Fibroblast of mammary gland (primary cell): ENCODE data around the gene RGS6.

Experiments used
- DNase-seq: peaks from one replicate; pipeline ENCODE4 v3.0.0-alpha.2; 2010; ENCODE audit warnings: low read depth
- H3K4me3 ChIP-seq: 2 replicates; pipeline ENCODE4 v1.5.1; 2011; ENCODE audit warnings: low read depth, mild to moderate bottlenecking, low read length, moderate library complexity; ENCODE audit not compliant: control insufficient read depth
- CTCF ChIP-seq: conservative IDR thresholded peaks from 2 replicates; pipeline ENCODE4 v1.5.1; 2011; ENCODE audit warnings: low read depth, low read length, inconsistent platforms; ENCODE audit not compliant: control insufficient read depth, insufficient read depth

Gene RGS6

GRCh38 chr14:72261068-72261467 is 328.8 kb downstream of the RGS6 start:
- no peak for TF ChIP-seq CTCF
- H3K4me3 ChIP-seq: no peak overlapping the region
- DNase-seq: no peak

- TF ChIP-seq CTCF: no peak
- DNase-seq: no peak
- no peak overlapping the region for H3K4me3 ChIP-seq
These were observed 330.5 kb downstream of the RGS6 start for GRCh38 chr14:72262771-72263170.

DNA sequence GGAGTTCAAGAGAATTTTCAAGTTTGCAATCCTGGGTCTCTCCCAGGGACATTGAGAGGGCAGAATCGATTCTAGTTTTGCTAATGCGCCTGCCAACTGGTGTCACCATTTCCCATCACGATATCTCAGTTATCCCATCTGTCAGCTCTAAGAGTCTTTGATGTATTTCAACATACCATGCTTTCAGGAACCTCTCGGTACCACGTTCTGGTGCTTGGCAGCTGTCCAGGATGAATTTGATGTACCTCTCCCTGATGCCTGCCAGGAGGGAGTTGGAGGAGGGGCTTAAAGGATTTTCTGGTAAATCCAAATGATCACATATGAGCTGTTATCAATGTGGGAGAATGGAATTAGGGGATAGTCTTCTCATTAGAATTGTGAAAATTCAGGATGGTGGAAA is 332.5 kb downstream of the RGS6 start:
- no peak overlapping the region for H3K4me3 ChIP-seq
- DNase-seq: no peak
- no peak for TF ChIP-seq CTCF

DNA sequence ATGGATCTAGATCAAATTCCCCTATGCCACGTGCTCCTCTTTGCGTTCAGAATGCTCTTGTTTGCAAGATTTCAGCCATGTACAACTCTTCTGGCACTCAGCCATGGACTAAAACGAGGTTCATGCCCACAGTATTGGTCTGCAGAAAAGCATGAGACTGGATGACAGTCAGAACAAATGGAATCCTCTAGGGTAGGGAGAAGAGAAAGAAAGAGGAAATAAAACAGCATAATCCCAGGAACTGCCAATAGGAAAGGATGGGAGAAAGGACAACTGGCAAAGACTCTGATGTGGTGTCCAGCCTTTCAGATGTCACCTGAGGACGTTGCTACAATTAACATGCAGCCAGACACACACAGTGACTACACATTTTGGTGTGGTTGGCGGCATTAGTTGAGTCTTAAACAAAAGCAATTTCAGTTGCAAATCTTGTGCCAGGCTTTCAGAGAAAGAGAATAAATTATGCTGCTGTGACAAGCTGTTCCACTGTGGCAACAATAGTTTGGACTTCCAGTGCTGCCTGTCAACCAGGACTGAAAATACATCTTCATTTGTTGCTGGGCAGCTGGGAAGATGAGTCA is 338.0 kb downstream of the RGS6 start:
- TF ChIP-seq CTCF: no peak
- no peak overlapping the region for H3K4me3 ChIP-seq
- DNase-seq: no peak

DNA sequence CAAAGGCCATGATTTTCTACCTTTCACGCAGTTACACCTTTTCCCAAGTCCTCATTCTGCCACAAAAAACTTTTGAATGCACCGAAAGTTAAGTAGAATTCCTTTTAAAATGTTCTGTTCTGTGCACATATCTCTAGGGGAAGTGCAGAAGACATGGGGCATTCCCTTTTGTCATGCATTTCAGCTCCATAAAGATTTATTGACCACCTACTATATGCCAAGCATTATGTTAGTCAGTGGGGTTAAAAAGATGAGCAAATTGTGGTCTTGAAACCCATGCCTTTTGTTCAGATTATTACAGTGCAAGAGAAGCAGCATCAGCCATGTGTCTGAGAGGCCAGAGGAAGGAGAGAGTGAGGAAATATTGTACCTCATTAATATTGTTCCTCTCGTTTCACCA is 338.5 kb downstream of the RGS6 start:
- no peak for TF ChIP-seq CTCF
- no peak for DNase-seq
- no peak overlapping the region for H3K4me3 ChIP-seq

GRCh38 chr14:72275242-72275641 is 343.0 kb downstream of the RGS6 start:
- no peak for DNase-seq
- H3K4me3 ChIP-seq: no peak overlapping the region
- no peak for TF ChIP-seq CTCF

DNA sequence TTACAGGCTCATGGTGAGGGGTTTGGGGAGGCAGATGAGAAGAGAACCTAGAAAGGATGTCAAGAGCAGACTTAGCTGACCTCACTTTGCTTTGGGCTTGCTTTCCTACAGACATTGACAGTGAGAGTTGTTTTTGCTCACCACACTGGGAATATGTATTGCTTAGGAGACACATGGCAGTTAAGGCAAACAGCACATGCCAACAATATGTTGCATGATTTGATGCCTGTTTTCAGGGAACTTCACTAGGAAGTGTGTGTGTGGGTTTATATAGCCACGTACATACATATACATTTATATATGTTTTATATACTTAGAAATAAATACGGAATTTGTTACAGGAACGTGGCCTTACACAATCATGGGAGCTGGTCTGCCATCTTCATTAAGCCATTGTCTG is 346.1 kb downstream of the RGS6 start:
- no peak overlapping the region for H3K4me3 ChIP-seq
- no peak for TF ChIP-seq CTCF
- no peak for DNase-seq
